HUES6 (cell line): ENCODE data around the gene TCEA2.

Experiments
- H3K27ac ChIP-seq: 2 replicates; pipeline ENCODE4 v1.7.0; 2013; ENCODE audit warnings: low read depth, mild to moderate bottlenecking, low read length, inconsistent platforms
- H3K27me3 ChIP-seq: 2 replicates; pipeline ENCODE4 v1.6.1; 2013; ENCODE audit warnings: low read length; ENCODE audit not compliant: control insufficient read depth, insufficient read depth
- H3K36me3 ChIP-seq: 2 replicates; pipeline ENCODE4 v1.6.1; 2013; ENCODE audit warnings: low read length; ENCODE audit not compliant: control insufficient read depth, insufficient read depth
- H3K4me1 ChIP-seq: 2 replicates; pipeline ENCODE4 v1.6.1; 2013; ENCODE audit warnings: low read length; ENCODE audit not compliant: control insufficient read depth, insufficient read depth
- H3K4me3 ChIP-seq: 2 replicates; pipeline ENCODE4 v1.5.1; 2013; ENCODE audit warnings: low read depth, low read length
- H3K9ac ChIP-seq: one replicate; pipeline ENCODE4 v1.6.1; 2013; ENCODE audit warnings: mild to moderate bottlenecking, low read length
- H3K9me3 ChIP-seq: 2 replicates; pipeline ENCODE4 v1.6.1; 2013; ENCODE audit warnings: low read depth, low read length; ENCODE audit not compliant: control insufficient read depth, insufficient read depth

Gene TCEA2

DNA sequence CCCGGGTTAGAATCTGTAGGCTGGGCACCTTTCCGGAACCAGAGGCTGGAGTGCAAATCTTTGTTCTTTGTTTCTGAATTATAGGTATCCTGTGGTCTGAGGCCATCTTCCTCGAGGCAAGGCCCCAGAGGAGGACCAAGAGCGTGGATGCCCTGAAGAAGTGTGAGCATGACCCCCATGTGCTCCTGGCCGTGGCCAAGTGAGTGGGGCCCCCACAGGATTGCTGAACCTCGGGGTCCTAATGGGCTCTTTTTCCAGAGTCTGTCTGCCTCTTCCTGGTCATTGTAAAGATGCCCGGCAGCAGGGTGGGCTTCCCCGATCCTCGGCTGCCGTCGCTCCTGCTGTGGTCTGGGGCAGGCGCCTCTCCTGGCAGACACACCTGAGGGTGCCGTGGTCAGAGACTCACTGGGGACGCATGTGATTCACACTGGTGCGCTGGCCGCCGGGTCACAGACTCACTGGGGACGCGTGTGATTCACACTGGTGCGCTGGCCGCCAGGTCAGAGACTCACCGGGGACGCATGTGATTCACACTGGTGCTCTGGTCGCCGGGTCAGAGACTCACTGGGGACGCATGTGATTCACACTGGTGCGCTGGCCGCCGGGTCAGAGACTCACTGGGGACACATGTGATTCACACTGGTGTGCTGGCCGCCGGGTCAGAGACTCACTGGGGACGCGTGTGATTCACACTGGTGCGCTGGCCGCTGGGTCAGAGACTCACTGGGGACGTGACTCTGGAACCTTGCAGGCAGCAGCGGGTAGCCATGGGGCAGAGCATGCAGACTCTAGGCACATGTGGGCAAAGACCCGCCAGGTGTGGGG, 33.5 kb upstream of the TCEA2 start:
- no peak overlapping the region for H3K9ac ChIP-seq
- no peaks in the 10 kb centered on the region for H3K9me3 ChIP-seq
- H3K4me3 ChIP-seq, result no peak overlapping the region
- no peaks in the 10 kb centered on the region for H3K4me1 ChIP-seq
- H3K27me3 ChIP-seq, result no peaks in the 10 kb centered on the region
- peaks cover 92% of the 10 kb centered on the region for H3K36me3 ChIP-seq
- H3K27ac ChIP-seq, result no peak overlapping the region

DNA sequence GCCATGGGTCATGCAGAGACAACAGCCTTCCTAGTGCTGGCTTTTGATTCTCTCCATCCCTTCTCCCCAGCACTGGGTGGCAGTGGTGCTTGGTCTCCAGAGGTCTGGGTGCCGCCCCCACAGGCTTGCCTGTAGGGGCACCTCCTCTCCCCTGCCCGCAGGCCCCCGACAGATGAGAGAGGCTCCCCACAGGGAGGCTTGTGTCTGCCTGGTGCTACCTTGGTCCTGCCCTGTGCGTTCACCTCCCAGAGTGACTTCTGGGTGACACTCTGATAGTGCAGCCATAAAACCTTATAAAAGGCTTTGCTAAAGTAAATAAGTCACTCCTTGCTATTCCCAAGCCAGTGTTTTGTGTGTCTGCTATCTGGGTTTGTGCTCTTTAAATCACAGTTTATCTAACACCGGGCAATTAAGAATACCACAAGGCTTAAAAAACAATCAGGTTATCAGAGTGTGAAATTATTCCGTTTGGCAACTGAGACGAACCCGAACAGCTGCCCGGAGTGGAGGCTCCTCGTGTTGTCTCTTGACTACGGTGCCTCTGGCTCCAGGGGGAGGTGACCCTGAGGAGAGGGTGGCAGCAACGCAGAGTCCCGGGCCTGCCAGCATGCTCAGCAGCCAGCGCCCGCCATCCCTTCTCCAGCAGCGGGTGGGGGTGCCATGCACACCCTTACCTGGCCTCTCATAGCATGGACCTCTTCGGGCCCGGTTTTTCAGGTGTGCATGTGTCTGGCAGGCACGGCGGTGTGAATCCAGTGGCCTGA, 32.4 kb upstream of the TCEA2 start:
- peaks cover 87% of the 10 kb centered on the region for H3K36me3 ChIP-seq
- H3K27ac ChIP-seq, result no peak overlapping the region
- H3K4me3 ChIP-seq, result no peak overlapping the region
- peaks cover 6% of the 10 kb centered on the region for H3K4me1 ChIP-seq
- H3K9ac ChIP-seq, result no peak overlapping the region
- no peaks in the 10 kb centered on the region for H3K27me3 ChIP-seq
- H3K9me3 ChIP-seq, result no peaks in the 10 kb centered on the region

DNA sequence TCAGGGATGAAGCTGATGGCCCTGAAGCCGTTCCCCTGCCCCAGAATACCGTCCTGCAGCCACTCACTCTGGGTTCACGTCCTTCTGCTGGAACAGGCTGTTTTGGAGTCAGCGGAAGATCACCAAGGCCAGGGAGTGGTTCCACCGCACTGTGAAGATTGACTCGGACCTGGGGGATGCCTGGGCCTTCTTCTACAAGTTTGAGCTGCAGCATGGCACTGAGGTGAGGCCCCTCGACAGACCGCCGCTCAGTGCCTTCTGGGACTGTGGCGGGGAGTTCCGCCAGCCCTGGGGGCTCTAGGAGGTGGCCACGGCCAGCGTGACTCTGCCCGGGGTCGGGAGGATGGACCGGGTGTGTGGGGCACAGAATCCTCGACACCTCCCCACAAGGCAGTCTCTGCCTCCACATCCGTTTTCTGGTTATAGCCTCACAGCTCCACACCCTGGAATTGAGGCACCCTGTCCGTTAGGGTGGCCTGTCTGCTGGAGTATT, 31.1 kb upstream of the TCEA2 start:
- Histone ChIP-seq H3K36me3 (peaks cover 74% of the 10 kb centered on the region), H3K27me3 (peaks cover 1% of the 10 kb centered on the region; the same call in 1 of the 2 replicates), H3K9ac (no peak overlapping the region), H3K9me3 (no peaks in the 10 kb centered on the region), H3K27ac (no peak overlapping the region), H3K4me3 (no peak overlapping the region), H3K4me1 (peaks cover 19% of the 10 kb centered on the region)

DNA sequence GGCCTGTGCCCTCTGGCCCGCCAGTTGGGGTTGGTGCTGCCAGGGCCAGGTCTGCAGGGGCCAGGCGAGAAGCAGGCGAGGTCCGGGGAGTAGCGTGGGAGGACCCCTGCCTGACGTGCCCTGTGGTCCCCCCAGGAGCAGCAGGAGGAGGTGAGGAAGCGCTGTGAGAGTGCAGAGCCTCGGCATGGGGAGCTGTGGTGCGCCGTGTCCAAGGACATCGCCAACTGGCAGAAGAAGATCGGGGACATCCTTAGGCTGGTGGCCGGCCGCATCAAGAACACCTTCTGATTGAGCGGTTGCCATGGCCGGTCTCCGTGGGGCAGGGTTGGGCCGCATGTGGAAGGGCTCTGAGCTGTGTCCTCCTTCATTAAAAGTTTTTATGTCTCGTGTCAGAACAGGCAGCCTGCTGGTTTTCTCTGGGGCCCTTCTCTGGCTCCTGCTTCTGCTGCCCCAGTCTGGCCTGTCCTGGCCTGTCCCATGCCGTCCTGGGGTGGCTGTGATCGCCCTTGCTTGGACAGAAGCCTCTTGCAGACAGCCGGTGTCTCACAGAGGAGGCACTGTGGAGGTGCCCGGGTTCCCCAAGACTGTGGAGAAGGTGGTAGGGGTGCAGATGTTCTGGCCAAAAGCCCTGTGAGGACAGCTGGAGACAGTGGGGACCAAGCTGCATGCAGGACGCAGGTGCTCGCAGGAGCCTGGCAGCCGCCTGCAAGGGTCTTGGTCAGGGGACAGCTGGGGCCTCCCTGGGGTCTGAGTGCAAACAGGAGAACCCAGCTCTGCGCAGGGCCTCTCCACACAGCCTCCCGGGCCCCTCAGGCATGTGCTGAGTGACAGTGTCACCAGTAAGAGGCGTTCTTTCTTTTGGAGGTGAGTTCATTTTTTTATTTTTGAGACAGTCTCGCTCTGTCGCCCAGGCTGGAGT, 30.0 kb upstream of the TCEA2 start:
- H3K9me3 ChIP-seq, result no peaks in the 10 kb centered on the region
- H3K27ac ChIP-seq, result no peak overlapping the region
- H3K9ac ChIP-seq, result no peak overlapping the region
- peaks cover 26% of the 10 kb centered on the region for H3K4me1 ChIP-seq
- peaks cover 12% of the 10 kb centered on the region for H3K27me3 ChIP-seq
- H3K36me3 ChIP-seq, result peaks cover 63% of the 10 kb centered on the region
- H3K4me3 ChIP-seq, result no peak overlapping the region

DNA sequence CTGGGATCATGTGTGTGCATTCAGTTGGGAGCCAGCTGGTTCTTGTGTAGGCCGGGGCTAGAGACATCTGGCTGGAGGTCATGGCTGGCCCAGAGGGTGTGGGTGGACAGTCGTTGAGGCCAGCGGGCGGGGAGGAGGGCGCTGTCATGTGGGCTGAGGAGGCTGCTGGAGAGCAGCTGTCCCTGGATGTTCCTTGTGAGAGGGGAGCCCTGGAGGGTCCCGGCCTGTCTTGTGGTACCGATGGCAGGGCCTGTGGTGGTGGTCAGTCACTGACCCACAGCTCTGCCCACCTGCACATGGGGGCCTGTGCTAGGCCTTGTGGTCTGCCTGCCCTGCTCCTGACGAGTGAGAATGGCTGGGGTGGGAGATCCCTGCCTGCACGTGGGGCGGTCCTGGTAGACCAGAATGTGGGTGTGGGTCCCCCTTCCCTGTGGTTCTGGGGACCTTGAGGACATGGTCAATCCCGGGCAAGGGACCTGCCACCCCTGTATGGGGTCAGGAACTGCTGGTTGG, 29.0 kb upstream of the TCEA2 start:
- H3K36me3 ChIP-seq, result peaks cover 53% of the 10 kb centered on the region
- H3K4me1 ChIP-seq, result peaks cover 26% of the 10 kb centered on the region
- H3K27me3 ChIP-seq, result peaks cover 22% of the 10 kb centered on the region
- H3K9ac ChIP-seq, result no peak overlapping the region
- no peak overlapping the region for H3K4me3 ChIP-seq
- H3K27ac ChIP-seq, result no peak overlapping the region
- H3K9me3 ChIP-seq, result no peaks in the 10 kb centered on the region

DNA sequence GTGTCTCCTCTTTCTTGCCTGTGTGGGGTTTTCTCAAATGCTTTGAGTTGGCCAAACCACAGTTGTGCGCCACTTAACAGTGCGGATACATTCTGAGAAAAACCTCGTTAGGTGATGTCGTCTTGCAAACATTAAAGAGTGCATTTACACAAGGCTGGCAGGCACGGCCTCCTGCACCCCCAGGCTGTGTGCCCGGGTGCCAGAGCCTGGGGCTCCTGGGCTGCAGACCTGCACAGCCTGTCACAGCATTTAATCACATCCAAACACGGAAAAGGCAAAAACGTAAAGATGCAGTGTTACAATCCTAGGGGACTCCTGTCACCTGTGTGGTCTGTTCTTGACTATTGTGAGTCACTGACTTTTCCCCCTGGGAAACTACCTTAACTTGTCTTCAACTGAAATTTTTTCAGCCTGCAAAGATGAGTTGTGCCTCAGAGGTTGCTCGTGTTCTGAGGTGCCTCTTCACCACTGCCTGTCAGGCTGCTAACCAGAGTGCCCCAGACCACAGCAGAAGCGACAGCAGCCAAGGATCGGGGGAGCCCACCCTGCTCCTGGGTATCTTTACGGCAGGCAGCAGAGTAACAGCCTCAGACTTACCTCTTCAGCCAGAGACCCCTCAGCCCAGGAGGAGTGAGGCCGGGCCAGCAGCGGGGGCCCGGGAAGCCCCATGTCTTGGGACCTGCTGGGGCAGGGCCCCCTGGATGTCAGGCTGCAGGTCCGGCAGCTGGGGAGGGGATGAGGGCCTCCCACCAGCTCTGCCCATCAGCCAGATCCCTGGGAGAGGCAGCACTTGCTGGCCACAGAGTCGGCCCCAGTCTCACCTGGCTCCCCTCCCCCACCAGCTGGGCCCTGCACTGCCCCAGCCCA, 27.7 kb upstream of the TCEA2 start:
- Histone ChIP-seq H3K4me1 (peaks cover 26% of the 10 kb centered on the region), H3K36me3 (peaks cover 40% of the 10 kb centered on the region), H3K9ac (no peak overlapping the region), H3K27me3 (peaks cover 34% of the 10 kb centered on the region), H3K27ac (peak overlapping the region; percentile 13; the same call in 1 of the 2 replicates), H3K4me3 (no peak overlapping the region), H3K9me3 (no peaks in the 10 kb centered on the region)

DNA sequence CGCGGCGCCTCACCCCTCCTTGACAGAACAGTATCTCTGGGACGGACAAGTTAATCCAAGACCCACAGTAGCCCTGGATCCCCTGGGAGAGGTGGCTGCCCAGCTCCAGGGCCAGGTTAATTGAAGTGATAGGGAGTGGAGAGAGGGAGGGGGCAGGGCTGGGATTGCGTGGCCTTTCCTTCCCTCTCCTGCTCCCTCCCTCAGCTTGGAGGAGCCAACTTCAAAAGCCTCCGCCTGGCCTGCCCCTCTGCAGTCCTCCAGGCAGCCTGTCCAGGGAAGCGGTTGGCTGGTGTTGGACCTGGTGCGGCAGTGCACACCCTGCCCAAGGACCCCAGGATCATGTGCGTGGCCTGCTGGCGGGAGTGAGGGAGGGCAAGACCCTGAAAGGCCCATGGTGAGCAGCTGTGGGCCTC, 27.1 kb upstream of the TCEA2 start, which contains the start of gene C20orf204:
TSS of gene C20orf204 (plus strand) at position 250 of the 413 bp plus-strand sequence. CDS start at position 392, 142 bp downstream.
- H3K4me3 ChIP-seq, result no peak within 1 kb of the TSS; the same call in 1 of the 2 replicates

DNA sequence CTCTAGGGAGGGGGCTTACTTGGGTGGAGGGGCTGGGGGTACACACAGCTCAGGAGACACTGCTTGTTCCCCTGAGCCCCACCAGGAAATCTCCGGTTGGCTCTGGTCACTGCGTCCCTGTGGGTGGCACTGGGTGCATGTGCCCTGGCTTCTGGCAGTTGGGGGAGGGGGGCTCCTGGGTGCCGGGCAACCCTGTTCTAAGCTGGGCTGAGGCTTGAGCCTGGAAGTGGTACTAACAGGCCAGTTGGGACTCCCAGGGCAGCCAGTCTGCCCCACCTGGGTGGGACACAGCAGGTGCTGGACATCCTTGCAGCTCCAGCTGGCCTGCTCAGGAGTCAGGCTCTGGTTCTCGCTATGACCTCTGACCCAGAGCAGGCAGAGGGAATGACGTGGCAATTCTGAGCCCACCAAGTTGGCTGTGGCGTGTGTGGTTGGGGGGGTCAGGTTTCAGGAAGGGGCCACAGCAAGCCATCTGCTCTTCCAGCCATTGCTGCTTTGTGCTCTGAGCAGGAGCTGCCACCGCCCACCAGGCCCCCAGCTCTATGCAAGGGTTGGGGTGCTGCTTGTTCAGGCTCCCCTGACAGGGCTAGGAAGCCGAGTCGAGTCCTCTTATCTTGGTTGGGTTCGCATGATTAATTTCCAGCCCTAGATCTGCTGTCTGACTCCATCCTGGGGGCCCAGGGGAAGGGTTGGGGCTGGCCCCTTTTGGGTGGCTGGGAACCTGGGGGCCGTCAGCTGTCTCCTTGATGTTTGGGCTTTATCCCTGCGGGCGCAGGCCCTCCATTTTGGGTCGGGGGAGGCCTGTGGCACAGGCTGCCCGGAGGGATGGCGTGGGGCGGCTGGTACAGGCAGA, 26.4 kb upstream of the TCEA2 start:
- H3K4me1 ChIP-seq, result peaks cover 31% of the 10 kb centered on the region
- H3K9ac ChIP-seq, result peak overlapping the region; percentile 24
- H3K4me3 ChIP-seq, result no peak overlapping the region; the same call in 1 of the 2 replicates
- no peaks in the 10 kb centered on the region for H3K9me3 ChIP-seq
- H3K27me3 ChIP-seq, result peaks cover 47% of the 10 kb centered on the region
- H3K27ac ChIP-seq, result peak overlapping the region; percentile 13; the same call in 1 of the 2 replicates
- H3K36me3 ChIP-seq, result peaks cover 30% of the 10 kb centered on the region

More for the DNA sequence above, 27.1 kb upstream of the TCEA2 start, which contains the start of gene C20orf204:
- Histone ChIP-seq H3K4me1 (peaks cover 26% of the 10 kb centered on the region), H3K9ac (peak within 1 kb of the TSS; percentile 24), H3K27ac (peak within 1 kb of the TSS; percentile 13; the same call in 1 of the 2 replicates), H3K36me3 (peaks cover 34% of the 10 kb centered on the region), H3K27me3 (peaks cover 41% of the 10 kb centered on the region), H3K9me3 (no peaks in the 10 kb centered on the region)

DNA sequence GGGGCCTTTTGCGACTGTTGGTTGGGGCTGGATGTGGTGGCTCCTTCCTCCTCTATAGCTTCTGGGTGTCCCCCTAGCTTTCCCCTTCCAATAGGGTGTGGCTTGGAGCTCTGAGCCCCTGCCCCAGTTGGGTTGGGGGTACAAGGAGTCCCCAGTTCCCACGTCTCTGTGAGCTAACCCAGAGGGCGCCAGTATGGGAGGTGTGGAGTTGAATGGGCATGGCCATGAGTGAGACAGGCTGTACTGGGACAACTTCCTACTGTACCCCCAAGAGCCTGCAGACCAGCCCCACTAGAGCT, 25.9 kb upstream of the TCEA2 start:
- H3K36me3 ChIP-seq, result peaks cover 24% of the 10 kb centered on the region
- peaks cover 53% of the 10 kb centered on the region for H3K27me3 ChIP-seq
- H3K27ac ChIP-seq, result no peak overlapping the region
- no peak overlapping the region for H3K4me3 ChIP-seq
- peaks cover 37% of the 10 kb centered on the region for H3K4me1 ChIP-seq
- peak overlapping the region; percentile 9 for H3K9ac ChIP-seq
- H3K9me3 ChIP-seq, result no peaks in the 10 kb centered on the region
